Body of pancreas (tissue), 4 donors: Measurements from ENCODE around the gene F10.

Experiments
- POLR2A ChIP-seq, 3 donors: fragments of 450-650 bp; IDR thresholded peaks; one replicate each; pipeline ENCODE4 v1.6.1; 2016; ENCODE audit warnings: antibody characterized with exemption in 3 of 3, mild to moderate bottlenecking in 2 of 3
- TF ChIP-seq, protein P1 (sequence below), 7 experiments: fragments of 450-650 bp in 4 of 7; fragments of 200-600 bp in 3 of 7; sonication (generic) in 3 of 7; IDR thresholded peaks; one replicate each; pipeline ENCODE4 v1.5.1; 2016 to 2019; ENCODE audit warnings: antibody characterized with exemption in 7 of 7

GRCh38 chr13:113096745-113097305 lies 25.8 kb upstream of the F10 start:
- no peak for TF ChIP-seq POLR2A (IDR thresholded peaks at IDR 0.05)
- TF ChIP-seq, protein P1, sequence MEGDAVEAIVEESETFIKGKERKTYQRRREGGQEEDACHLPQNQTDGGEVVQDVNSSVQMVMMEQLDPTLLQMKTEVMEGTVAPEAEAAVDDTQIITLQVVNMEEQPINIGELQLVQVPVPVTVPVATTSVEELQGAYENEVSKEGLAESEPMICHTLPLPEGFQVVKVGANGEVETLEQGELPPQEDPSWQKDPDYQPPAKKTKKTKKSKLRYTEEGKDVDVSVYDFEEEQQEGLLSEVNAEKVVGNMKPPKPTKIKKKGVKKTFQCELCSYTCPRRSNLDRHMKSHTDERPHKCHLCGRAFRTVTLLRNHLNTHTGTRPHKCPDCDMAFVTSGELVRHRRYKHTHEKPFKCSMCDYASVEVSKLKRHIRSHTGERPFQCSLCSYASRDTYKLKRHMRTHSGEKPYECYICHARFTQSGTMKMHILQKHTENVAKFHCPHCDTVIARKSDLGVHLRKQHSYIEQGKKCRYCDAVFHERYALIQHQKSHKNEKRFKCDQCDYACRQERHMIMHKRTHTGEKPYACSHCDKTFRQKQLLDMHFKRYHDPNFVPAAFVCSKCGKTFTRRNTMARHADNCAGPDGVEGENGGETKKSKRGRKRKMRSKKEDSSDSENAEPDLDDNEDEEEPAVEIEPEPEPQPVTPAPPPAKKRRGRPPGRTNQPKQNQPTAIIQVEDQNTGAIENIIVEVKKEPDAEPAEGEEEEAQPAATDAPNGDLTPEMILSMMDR (IDR thresholded peaks at IDR 0.05), result no peak
